A549 (cell line): ENCODE data around the gene SRP9. TPM values are rescaled to one million over a fixed set of nuclear protein-coding genes. Genes with fewer than 3 reads are reported as not detected.

ENCODE experiments used
- ATAC-seq, 2 experiments: fragments of 200-7000 bp in 1 of 2; fragments of >200 bp in 1 of 2; cut with Nextera tagmentation in 1 of 2; cut with Tn5 transposase in 1 of 2; 3 replicates each; pipeline versions ENCODE4 v1.8.0 to v1.9.1; 2018 to 2020; ENCODE audit warnings: mild to moderate bottlenecking in 1 of 2, moderate library complexity in 1 of 2
- CTCF ChIA-PET: fragments of 300-600 bp; sonication (Branson Sonifier 250); formaldehyde crosslinking; extraction: SDS; loops from one replicate; lab custom pipeline; 2021; ENCODE audit warnings: antibody characterized with exemption, inconsistent platforms; lab: Yijun Ruan, JAX
- POLR2A ChIA-PET: fragments of 350-600 bp; formaldehyde crosslinking; extraction: SDS; loops from one replicate; lab custom pipeline; 2021; ENCODE audit warnings: antibody characterized with exemption, inconsistent platforms; lab: Yijun Ruan, JAX
- DNase-seq, 2 experiments: peaks; one replicate each; pipeline versions ENCODE4 v3.0.0 to v3.0.0-alpha.2; 2011 to 2016; ENCODE audit warnings: low read depth in 1 of 2, low spot score in 1 of 2
- FAIRE-seq: peaks from 2 replicates; lab custom pipeline; 2011; peaks lifted over from hg19 to GRCh38; lab: Jason Lieb, UNC
- H3K27ac ChIP-seq, 2 experiments: fragments of >200 bp; sonication (Bioruptor Twin); formaldehyde crosslinking; 3 replicates each; pipeline ENCODE4 v1.5.1; 2016 to 2017
- H3K4me1 ChIP-seq: fragments of >200 bp; sonication (Bioruptor Twin); formaldehyde crosslinking; 3 replicates; pipeline ENCODE4 v1.6.1; 2016
- H3K4me2 ChIP-seq: fragments of >200 bp; sonication (Bioruptor Twin); formaldehyde crosslinking; 3 replicates; pipeline ENCODE4 v1.6.1; 2016
- H3K4me3 ChIP-seq: fragments of >200 bp; sonication (Bioruptor Twin); formaldehyde crosslinking; 3 replicates; pipeline ENCODE4 v1.5.1; 2016
- H3K9me3 ChIP-seq: fragments of >200 bp; sonication (Bioruptor Twin); formaldehyde crosslinking; 3 replicates; pipeline ENCODE4 v1.6.1; 2016
- BCL3 ChIP-seq: fragments of >200 bp; sonication (Bioruptor Twin); formaldehyde crosslinking; IDR thresholded peaks from 3 replicates; pipeline ENCODE4 v1.6.1; 2016
- CBX2 ChIP-seq: fragments of 200-600 bp; sonication (generic); IDR thresholded peaks from 2 replicates; pipeline ENCODE4 v1.6.1; 2016; ENCODE audit warnings: low read depth, mild to moderate bottlenecking, borderline replicate concordance
- CHD2 ChIP-seq: fragments of 150-350 bp; IDR thresholded peaks from 2 replicates; pipeline ENCODE4 v1.6.1; 2014; ENCODE audit warnings: low read length; ENCODE audit not compliant: partially characterized antibody
- CTCF ChIP-seq: fragments of >200 bp; sonication (Bioruptor Twin); formaldehyde crosslinking; IDR thresholded peaks from 3 replicates; pipeline ENCODE4 v1.5.1; 2016
- E2F6 ChIP-seq: IDR thresholded peaks from 2 replicates; pipeline ENCODE4 v1.6.1; 2012; ENCODE audit warnings: low read depth, borderline replicate concordance
- EHF ChIP-seq: fragments of 250-450 bp; sonication (Bioruptor Pico); IDR thresholded peaks from 2 replicates; pipeline ENCODE4 v1.5.0; 2020; ENCODE audit warnings: mild to moderate bottlenecking
- EP300 ChIP-seq, 2 experiments: fragments of >200 bp; sonication (Bioruptor Twin); formaldehyde crosslinking; IDR thresholded peaks; 2 replicates in 1 of 2; 3 replicates in 1 of 2; pipeline ENCODE4 v1.6.1; 2016 to 2017
- FOSB ChIP-seq: fragments of 250-450 bp; sonication (Bioruptor Pico); IDR thresholded peaks from 2 replicates; pipeline ENCODE4 v1.5.0; 2020; ENCODE audit warnings: mild to moderate bottlenecking, moderate library complexity
- FOSL2 ChIP-seq, 2 experiments: fragments of 450-650 bp in 1 of 2; fragments of >200 bp in 1 of 2; sonication (Bioruptor Twin) in 1 of 2; formaldehyde crosslinking; IDR thresholded peaks; 2 replicates each; pipeline versions ENCODE4 v1.5.0 to v1.6.1; 2016 to 2020; ENCODE audit warnings: mild to moderate bottlenecking in 1 of 2, moderate library complexity in 1 of 2
- HEYL ChIP-seq: fragments of 250-450 bp; sonication (Bioruptor Pico); IDR thresholded peaks from 2 replicates; pipeline ENCODE4 v1.8.0; 2021; ENCODE audit warnings: mild to moderate bottlenecking, moderate library complexity
- HOXB5 ChIP-seq: fragments of 250-450 bp; sonication (Bioruptor Pico); IDR thresholded peaks from 2 replicates; pipeline ENCODE4 v1.5.0; 2020; ENCODE audit warnings: mild to moderate bottlenecking, moderate library complexity
- JUN ChIP-seq, 2 experiments: fragments of >200 bp; sonication (Bioruptor Twin); formaldehyde crosslinking; IDR thresholded peaks; 2 replicates in 1 of 2; 3 replicates in 1 of 2; pipeline ENCODE4 v1.6.1; 2016 to 2017
- JUNB ChIP-seq: fragments of >200 bp; sonication (Bioruptor Twin); formaldehyde crosslinking; IDR thresholded peaks from 2 replicates; pipeline ENCODE4 v1.6.1; 2016
- KDM1A ChIP-seq: fragments of 200-600 bp; sonication (generic); IDR thresholded peaks from 2 replicates; pipeline ENCODE4 v1.6.1; 2016; ENCODE audit warnings: low read depth, mild to moderate bottlenecking
- MAFK ChIP-seq: fragments of 450-650 bp; IDR thresholded peaks from 2 replicates; pipeline ENCODE4 v1.6.1; 2014; ENCODE audit not compliant: partially characterized antibody
- MAX ChIP-seq: IDR thresholded peaks from 2 replicates; pipeline ENCODE4 v1.6.1; 2012
- MAZ ChIP-seq: fragments of 150-350 bp; IDR thresholded peaks from 2 replicates; pipeline ENCODE4 v1.6.1; 2014; ENCODE audit warnings: antibody characterized with exemption, low read depth, low read length, borderline replicate concordance
- MYC ChIP-seq: IDR thresholded peaks from 2 replicates; pipeline ENCODE4 v1.6.1; 2012; ENCODE audit warnings: mild to moderate bottlenecking, inconsistent platforms, low read length, improper control_type of control experiment, borderline replicate concordance
- NR3C1 ChIP-seq: fragments of >200 bp; sonication (Bioruptor Twin); formaldehyde crosslinking; IDR thresholded peaks from 3 replicates; pipeline ENCODE4 v1.6.1; 2017
- PHF8 ChIP-seq: fragments of 200-600 bp; sonication (generic); IDR thresholded peaks from 2 replicates; pipeline ENCODE4 v1.6.1; 2016; ENCODE audit warnings: low read depth, mild to moderate bottlenecking, antibody characterized with exemption, moderate library complexity, borderline replicate concordance
- RARB ChIP-seq: fragments of 250-450 bp; sonication (Bioruptor Pico); IDR thresholded peaks from 2 replicates; pipeline ENCODE4 v1.8.0; 2021; ENCODE audit warnings: mild to moderate bottlenecking, moderate library complexity
- RFX5 ChIP-seq: fragments of 450-650 bp; IDR thresholded peaks from 2 replicates; pipeline ENCODE4 v1.7.1; 2014; ENCODE audit warnings: antibody characterized with exemption, mild to moderate bottlenecking, moderate library complexity
- RNF2 ChIP-seq: fragments of 200-600 bp; sonication (generic); IDR thresholded peaks from 2 replicates; pipeline ENCODE4 v1.6.1; 2016; ENCODE audit warnings: low read depth, mild to moderate bottlenecking, antibody characterized with exemption, moderate library complexity, borderline replicate concordance
- SMC3 ChIP-seq: fragments of >200 bp; sonication (Bioruptor Twin); formaldehyde crosslinking; IDR thresholded peaks from 3 replicates; pipeline ENCODE4 v1.6.1; 2018; ENCODE audit warnings: inconsistent platforms
- SREBF2 ChIP-seq: fragments of 450-650 bp; IDR thresholded peaks from 2 replicates; pipeline ENCODE4 v1.6.1; 2014; ENCODE audit warnings: mild to moderate bottlenecking, moderate library complexity
- ZC3H11A ChIP-seq: fragments of 450-650 bp; IDR thresholded peaks from 2 replicates; pipeline ENCODE4 v1.6.1; 2014; ENCODE audit warnings: antibody characterized with exemption, mild to moderate bottlenecking
- WGBS: methylation state at CpG from one replicate; pipeline ENCODE4 v1.1.6; 2017; ENCODE audit errors: missing lambda C conversion rate; 5-methylcytosine and 5-hydroxymethylcytosine counted together
- polyA plus RNA-seq, 4 experiments: library from polyadenylated mRNA; depleted of rRNA in 3 of 4; stranded (reverse); fragments of >200 nt; fragmentation: RNase III in 1 of 4; extraction: RNeasy Plus Mini Kit Qiagen cat#74134 plus additional on column Dnase treatment in 1 of 4; gene quantifications; 2 replicates in 3 of 4; 3 replicates in 1 of 4; pipeline ENCODE4 v1.2.3, GENCODE V29; 2011 to 2017

Gene SRP9
- polyA plus RNA-seq, 2 of the 4 experiments (the other 2 are of a cell fraction) = 352 to 629 TPM

GRCh38 chr1:225777583-225778336, at the start of gene SRP9 (continued):
- 0 out of 2 replicates have a peak, but pooled peaks have one; percentile 25 for TF ChIP-seq MYC
- TF ChIP-seq RARB = no peak
- no peak for TF ChIP-seq MAZ

GRCh38 chr1:225731491-225731890, 46.1 kb upstream of the SRP9 start:
- ChIA-PET CTCF (interaction anchor here (1.2 to 2.2 kb wide), 4 partner anchors 15 to 41 kb away, joined by 3 to 10 read pairs (median 4); no protein-coding TSS in a partner anchor), POLR2A (no interaction called here)
- DNase-seq = no peak
- TF ChIP-seq E2F6 = no peak
- no peak for TF ChIP-seq CTCF
- no peak for TF ChIP-seq CHD2
- TF ChIP-seq NR3C1 = no peak
- TF ChIP-seq EHF = no peak
- no peak for TF ChIP-seq SMC3
- TF ChIP-seq FOSB (CRISPR knock-in tag) = no peak
- H3K27ac ChIP-seq = peak overlapping the region in 1 of 2 experiments; percentile 45; a peak in 4 of 6 replicates
- H3K4me1 ChIP-seq = peaks cover 35% of the 10 kb centered on the region
- no peak for ATAC-seq
- no peak for FAIRE-seq
- H3K4me2 ChIP-seq = no peak overlapping the region
- no peak overlapping the region for H3K4me3 ChIP-seq
- H3K9me3 ChIP-seq = no peaks in the 10 kb centered on the region

- H3K27ac ChIP-seq = peak overlapping the region; percentile 90 to 94; a peak in 5 of 6 replicates
- 90% methylated on average over 4 of the region's 4 CpGs for WGBS
- H3K9me3 ChIP-seq = no peaks in the 10 kb centered on the region
- CTCF ChIA-PET = no interaction called here
- TF ChIP-seq RNF2 (no peak), MAFK (no peak), RFX5 (no peak), KDM1A (no peak)
- DNase-seq (no peak), ATAC-seq (no peak), FAIRE-seq (no peak)
- POLR2A ChIA-PET = no interaction called here
- H3K4me1 ChIP-seq = peaks cover 52% of the 10 kb centered on the region
- H3K4me3 ChIP-seq = no peak overlapping the region
- H3K4me2 ChIP-seq = peak overlapping the region; percentile 6; the same call in 2 of the 3 replicates
Measured at GRCh38 chr1:225733254-225733653, 44.4 kb upstream of the SRP9 start.

- WGBS = 26% methylated on average over 12 of the region's 12 CpGs
- DNase-seq (peak; percentile 82 to 93), ATAC-seq (peak; percentile 90 to 94), FAIRE-seq (no peak)
- peak overlapping the region; percentile 69 for H3K4me2 ChIP-seq
- H3K4me1 ChIP-seq = peaks cover 60% of the 10 kb centered on the region
- CTCF ChIA-PET = interaction anchor here (0.6 to 3.8 kb wide), 18 partner anchors 9 to 584 kb away, joined by 3 to 54 read pairs (median 8); partner anchors contain the start of gene SRP9
- POLR2A ChIA-PET = interaction anchor here (0.7 to 2.8 kb wide), 11 partner anchors 8 to 83 kb away, joined by 3 to 26 read pairs (median 10); partner anchors contain the start of genes ENAH and SRP9
- H3K9me3 ChIP-seq = no peaks in the 10 kb centered on the region
- peak overlapping the region; percentile 90 to 94 for H3K27ac ChIP-seq
- no peak overlapping the region for H3K4me3 ChIP-seq
- TF ChIP-seq NR3C1 = no peak
- TF ChIP-seq EP300 (IDR thresholded peaks at IDR 0.05) = peak; percentile 68 to 84; a peak in 3 of 5 replicates
- TF ChIP-seq PHF8 = no peak
- TF ChIP-seq JUNB = peak; percentile 84
- no peak for TF ChIP-seq ZC3H11A
- TF ChIP-seq JUN (IDR thresholded peaks at IDR 0.05) = peak; percentile 75 to 78; a peak in 4 of 5 replicates
- TF ChIP-seq FOSL2 (IDR thresholded peaks at IDR 0.05) = peak; percentile 55; the same call in 1 of the 2 replicates
- TF ChIP-seq FOSL2 (CRISPR knock-in tag; IDR thresholded peaks at IDR 0.05) = peak; percentile 55
- peak; percentile 71; the same call in 1 of the 3 replicates for TF ChIP-seq BCL3
- peak; percentile 75 for TF ChIP-seq MAX
- no peak for TF ChIP-seq MAFK
- no peak for TF ChIP-seq HOXB5
- no peak for TF ChIP-seq HEYL (CRISPR knock-in tag)
- no peak for TF ChIP-seq SREBF2
- TF ChIP-seq EHF = no peak
- TF ChIP-seq CBX2 = no peak
Measured at GRCh38 chr1:225735252-225736149, 42.1 kb upstream of the SRP9 start.
